DOHH2 (cell line): ENCODE results near the gene TRIM22.
A peak's percentile ranks its signal among the peaks of the same experiment; 100 is the strongest.
"Not testable (repeated sequence)": the region's sequence is repeated elsewhere in the genome, so short reads cannot be mapped to it uniquely, and the experiment has no call there.

Source experiments
- H3F3A ChIP-seq: fragments of 200-600 bp; sonication (generic), shearing (Covaris generic); 2 replicates; pipeline ENCODE4 v1.6.0; 2016; ENCODE audit warnings: antibody characterized with exemption, mild to moderate bottlenecking; ENCODE audit not compliant: control insufficient read depth, insufficient read depth
- H3K27ac ChIP-seq: fragments of 200-600 bp; sonication (generic); 2 replicates; pipeline ENCODE4 v1.5.1; 2014; ENCODE audit warnings: low read depth, mild to moderate bottlenecking, low read length, moderate library complexity
- H3K27me3 ChIP-seq: fragments of 200-600 bp; sonication (generic); 2 replicates; pipeline ENCODE4 v1.6.1; 2014; ENCODE audit warnings: mild to moderate bottlenecking, low read length, mixed read lengths; ENCODE audit not compliant: control insufficient read depth
- H3K36me3 ChIP-seq: fragments of 200-600 bp; sonication (generic); 2 replicates; pipeline ENCODE4 v1.6.1; 2014; ENCODE audit warnings: mild to moderate bottlenecking, low read length, moderate library complexity, mixed read lengths; ENCODE audit not compliant: control insufficient read depth
- H3K4me1 ChIP-seq: fragments of 200-600 bp; sonication (generic); 2 replicates; pipeline ENCODE4 v1.6.1; 2014; ENCODE audit warnings: mild to moderate bottlenecking, low read length, mixed read lengths; ENCODE audit not compliant: control insufficient read depth
- H3K4me2 ChIP-seq: fragments of 200-600 bp; sonication (generic); 2 replicates; pipeline ENCODE4 v1.6.0; 2014; ENCODE audit warnings: mild to moderate bottlenecking, low read length, moderate library complexity
- H3K4me3 ChIP-seq: fragments of 200-600 bp; sonication (generic); 2 replicates; pipeline ENCODE4 v1.5.1; 2014; ENCODE audit warnings: mild to moderate bottlenecking, low read length, mixed read lengths
- H3K79me2 ChIP-seq: fragments of 200-600 bp; sonication (generic); 2 replicates; pipeline ENCODE4 v1.6.1; 2014; ENCODE audit warnings: mild to moderate bottlenecking, low read length, mixed read lengths; ENCODE audit not compliant: control insufficient read depth
- H3K9me2 ChIP-seq: fragments of 200-600 bp; sonication (generic); replicated peaks from 2 replicates; pipeline ENCODE4 v1.6.1; 2014; ENCODE audit warnings: mild to moderate bottlenecking, low read length, mixed read lengths; ENCODE audit not compliant: control insufficient read depth
- H3K9me3 ChIP-seq: fragments of 200-600 bp; sonication (generic); 2 replicates; pipeline ENCODE4 v1.6.1; 2014; ENCODE audit warnings: antibody characterized with exemption, low read length, mixed read lengths; ENCODE audit not compliant: control insufficient read depth, insufficient read depth
- H4K20me1 ChIP-seq: fragments of 200-600 bp; sonication (generic); 2 replicates; pipeline ENCODE4 v1.6.0; 2014; ENCODE audit warnings: low read depth, mild to moderate bottlenecking, antibody characterized with exemption, low read length, moderate library complexity; ENCODE audit not compliant: control insufficient read depth, insufficient read depth
- CTCF ChIP-seq: fragments of 200-600 bp; sonication (generic); IDR thresholded peaks from one replicate; pipeline ENCODE4 v1.5.1; 2014; ENCODE audit warnings: antibody characterized with exemption, mild to moderate bottlenecking, low read depth, low read length; ENCODE audit not compliant: poor library complexity, severe bottlenecking
- EZH2phosphoT487 ChIP-seq: fragments of 200-600 bp; sonication (generic); IDR thresholded peaks from 2 replicates; pipeline ENCODE4 v1.6.1; 2017; ENCODE audit warnings: borderline replicate concordance, mild to moderate bottlenecking, antibody characterized with exemption, low read length, moderate library complexity, mixed read lengths

Gene TRIM22

DNA sequence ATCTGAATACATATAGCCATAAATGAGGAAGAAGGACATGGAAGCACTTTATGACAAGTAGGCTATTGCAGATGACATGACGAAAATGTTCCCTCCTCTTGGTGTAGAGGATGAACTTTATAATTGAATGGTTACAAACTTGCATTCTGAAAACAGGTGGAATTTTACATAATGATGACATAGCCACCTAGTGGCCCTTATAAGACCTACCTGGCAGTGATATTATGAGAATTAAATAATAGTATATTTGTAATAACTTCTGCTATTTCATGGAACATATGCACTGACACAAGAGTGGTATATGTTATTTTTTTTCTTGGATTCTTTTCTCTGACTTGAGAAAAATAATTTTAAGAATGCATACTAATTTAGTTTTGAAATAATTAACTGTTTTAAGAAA is 22.9 kb downstream of the TRIM22 start:
- no peak overlapping the region for H3K4me2 ChIP-seq

DNA sequence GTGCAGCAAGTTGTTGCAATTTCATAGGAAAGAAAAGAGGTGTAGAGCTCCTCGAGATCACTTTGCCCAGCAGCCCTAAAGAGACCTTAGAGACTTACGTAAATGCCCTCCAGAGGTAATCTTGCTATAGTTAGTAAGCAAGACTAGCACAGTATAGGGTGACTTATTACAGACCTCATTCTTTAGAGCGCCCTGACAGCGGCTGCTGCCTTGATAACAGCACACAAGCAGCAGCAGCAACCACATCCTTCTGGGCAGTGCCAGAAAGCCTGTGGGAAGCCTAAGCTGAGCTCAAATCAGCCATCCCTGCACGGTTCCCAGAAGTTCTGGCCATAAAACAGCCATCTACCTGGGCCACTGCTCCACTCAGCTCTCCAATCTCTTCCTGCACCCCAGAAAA is 24.1 kb downstream of the TRIM22 start:
- Histone ChIP-seq H3K36me3 (peaks cover 6% of the 10 kb centered on the region; the same call in 1 of the 2 replicates), H3K27me3 (no peaks in the 10 kb centered on the region), H3K4me2 (no peak overlapping the region), H3K4me3 (no peak overlapping the region), H3F3A (no peaks in the 10 kb centered on the region), H3K9me3 (no peaks in the 10 kb centered on the region), H4K20me1 (no peaks in the 10 kb centered on the region), H3K9me2 (no peaks in the 10 kb centered on the region), H3K4me1 (no peaks in the 10 kb centered on the region), H3K79me2 (no peaks in the 10 kb centered on the region), H3K27ac (no peak overlapping the region)
- TF ChIP-seq CTCF (no peak), EZH2phosphoT487 (no peak)

More for the DNA sequence above, 22.9 kb downstream of the TRIM22 start:
- Histone ChIP-seq H3K79me2 (no peaks in the 10 kb centered on the region), H3K4me1 (no peaks in the 10 kb centered on the region), H4K20me1 (no peaks in the 10 kb centered on the region), H3K27me3 (no peaks in the 10 kb centered on the region), H3K27ac (no peak overlapping the region), H3F3A (no peaks in the 10 kb centered on the region), H3K9me2 (no peaks in the 10 kb centered on the region), H3K4me3 (no peak overlapping the region), H3K9me3 (no peaks in the 10 kb centered on the region), H3K36me3 (peaks cover 6% of the 10 kb centered on the region; the same call in 1 of the 2 replicates)
- no peak for TF ChIP-seq EZH2phosphoT487
- TF ChIP-seq CTCF = peak; percentile 46

GRCh38 chr11:5716518-5716917 is 26.9 kb downstream of the TRIM22 start:
- not testable (repeated sequence) for H3K79me2 ChIP-seq, H3K4me3 ChIP-seq, H3F3A ChIP-seq, H3K27ac ChIP-seq, H4K20me1 ChIP-seq, H3K36me3 ChIP-seq, H3K4me1 ChIP-seq, H3K9me3 ChIP-seq, H3K27me3 ChIP-seq, H3K9me2 ChIP-seq, H3K4me2 ChIP-seq

DNA sequence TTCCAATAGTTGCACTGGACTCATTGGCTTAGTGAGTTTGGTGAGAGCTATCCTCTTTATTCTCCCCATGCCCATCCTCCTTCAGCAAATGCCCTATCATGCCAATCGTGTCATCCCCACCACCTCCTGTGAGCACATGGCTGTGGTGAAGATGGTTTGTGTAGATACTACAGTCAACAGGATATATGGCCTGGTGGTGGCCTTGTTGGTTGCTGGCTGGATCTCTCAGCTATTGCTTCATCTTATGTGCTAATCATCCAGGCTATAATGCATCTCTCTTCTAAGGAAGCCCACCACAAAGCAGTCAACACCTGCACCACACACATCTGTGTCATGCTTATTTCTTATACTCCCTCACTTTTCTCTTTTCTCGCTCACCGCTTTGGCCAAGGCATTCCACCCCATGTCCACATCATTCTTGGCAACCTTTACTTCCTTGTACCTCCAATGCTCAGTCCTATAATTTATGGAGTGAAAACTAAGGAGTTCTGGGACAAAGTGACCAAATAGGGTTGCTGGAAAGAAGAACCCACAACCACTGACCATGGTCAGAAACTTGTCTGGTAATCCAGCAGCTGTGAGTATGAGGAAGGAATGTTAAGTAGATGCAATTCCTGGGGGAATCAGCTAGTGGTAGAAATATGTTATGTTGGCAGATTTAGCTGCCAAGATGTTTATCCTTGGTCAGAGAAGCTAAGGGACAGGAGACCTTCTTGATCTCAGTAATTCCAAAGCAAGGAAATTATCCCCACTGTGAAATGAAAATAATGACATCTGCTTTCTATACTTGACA is 30.3 kb downstream of the TRIM22 start:
- Histone ChIP-seq H3K36me3 (no peaks in the 10 kb centered on the region), H3K79me2 (no peaks in the 10 kb centered on the region), H3F3A (no peaks in the 10 kb centered on the region), H3K4me3 (no peak overlapping the region), H3K9me3 (no peaks in the 10 kb centered on the region), H3K27me3 (no peaks in the 10 kb centered on the region), H4K20me1 (no peaks in the 10 kb centered on the region), H3K9me2 (no peaks in the 10 kb centered on the region), H3K27ac (no peak overlapping the region), H3K4me1 (no peaks in the 10 kb centered on the region), H3K4me2 (no peak overlapping the region)
- TF ChIP-seq EZH2phosphoT487 = no peak
- no peak for TF ChIP-seq CTCF
